Keratinocyte (primary cell): Measurements from ENCODE around the gene CACNG5.

Experiments used
- CTCF ChIP-seq, 3 experiments: IDR thresholded peaks in 1 of 3; conservative IDR thresholded peaks in 1 of 3; optimal IDR thresholded peaks in 1 of 3; 2 replicates in 2 of 3; 3 replicates in 1 of 3; pipeline versions ENCODE3 to v1.5.1; 2011; ENCODE audit warnings: low read length in 3 of 3, mild to moderate bottlenecking in 3 of 3, moderate library complexity in 2 of 3, control low read depth in 1 of 3, inconsistent platforms in 1 of 3; ENCODE audit not compliant: insufficient read depth in 2 of 3; ENCODE audit errors: extremely low read depth in 1 of 3
- EZH2 ChIP-seq: IDR thresholded peaks from one replicate; pipeline ENCODE4 v1.6.1; 2012; ENCODE audit warnings: inconsistent platforms, mild to moderate bottlenecking, low read length, moderate library complexity

DNA sequence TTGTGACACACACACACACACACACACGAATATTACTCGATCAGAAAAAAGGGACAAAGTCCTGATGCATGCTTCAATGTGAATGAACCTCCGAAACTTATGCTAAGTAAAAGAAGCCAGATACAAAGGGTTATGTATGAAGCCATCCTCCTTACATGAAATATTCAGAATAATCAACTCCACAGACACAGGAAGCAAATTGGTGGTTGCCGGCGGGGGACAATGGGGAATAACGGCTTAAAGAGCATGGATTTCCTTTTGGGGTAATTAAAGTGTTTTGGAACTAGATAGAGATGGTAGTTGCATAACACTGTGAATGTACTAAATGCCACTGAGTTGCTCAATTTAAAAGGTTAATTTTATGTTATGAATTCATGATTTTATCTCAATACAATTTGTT is 8.1 kb upstream of the CACNG5 start:
- TF ChIP-seq CTCF (optimal IDR thresholded peaks at IDR 0.05 in 1 of 3, IDR thresholded peaks at IDR 0.05 in 1 of 3, conservative IDR thresholded peaks at IDR 0.05 in 1 of 3; ENCODE audit: extremely low read depth in 1 of 3, insufficient read depth in 2 of 3, low read length in 3 of 3) (no peak), EZH2 (no peak)
